C4-2B (cell line): Measurements from ENCODE around the gene RNF2.
A peak's percentile ranks its signal among the peaks of the same experiment; 100 is the strongest.
"Not testable (repeated sequence)": the region's sequence is repeated elsewhere in the genome, so short reads cannot be mapped to it uniquely, and the experiment has no call there.

Experiments used
- H3K27ac ChIP-seq: fragments of 450-650 bp; 2 replicates; pipeline ENCODE4 v1.5.1; 2017
- CTCF ChIP-seq: fragments of 450-650 bp; conservative IDR thresholded peaks from 2 replicates; pipeline ENCODE4 v1.5.1; 2017; ENCODE audit warnings: mild to moderate bottlenecking
- ZFX ChIP-seq: fragments of 450-650 bp; IDR thresholded peaks from 2 replicates; pipeline ENCODE4 v1.6.1; 2017

Gene RNF2

GRCh38 chr1:185062710-185063370 lies 17.5 kb downstream of the RNF2 start:
- no peak overlapping the region for H3K27ac ChIP-seq
- TF ChIP-seq CTCF = no peak
- TF ChIP-seq ZFX = no peak

DNA sequence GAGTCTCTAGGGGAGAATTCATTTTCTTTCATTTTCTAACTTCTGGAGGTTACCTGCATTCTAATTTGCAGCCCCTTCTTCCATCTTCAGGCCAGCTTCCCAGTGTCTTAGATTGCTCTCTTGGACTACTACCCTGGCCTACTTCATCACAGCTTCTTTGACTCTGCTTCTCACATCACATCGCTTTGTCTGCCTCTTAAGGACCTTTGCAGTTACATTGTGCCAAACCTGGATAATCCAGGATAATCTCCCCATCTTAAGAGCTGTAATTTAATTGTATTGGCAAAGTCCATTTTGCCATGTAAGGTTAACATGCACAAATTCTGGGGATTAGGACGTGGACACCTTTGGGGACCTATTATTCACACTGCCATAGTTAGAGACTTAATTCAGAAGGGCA lies 18.4 kb downstream of the RNF2 start:
- TF ChIP-seq ZFX (no peak), CTCF (no peak)
- H3K27ac ChIP-seq = no peak overlapping the region

- not testable (repeated sequence) for H3K27ac ChIP-seq
Observed at GRCh38 chr1:185065006-185065405, 19.6 kb downstream of the RNF2 start.

- TF ChIP-seq CTCF (no peak), ZFX (no peak)
- no peak overlapping the region for H3K27ac ChIP-seq
Observed at GRCh38 chr1:185066181-185066580, 20.8 kb downstream of the RNF2 start.

DNA sequence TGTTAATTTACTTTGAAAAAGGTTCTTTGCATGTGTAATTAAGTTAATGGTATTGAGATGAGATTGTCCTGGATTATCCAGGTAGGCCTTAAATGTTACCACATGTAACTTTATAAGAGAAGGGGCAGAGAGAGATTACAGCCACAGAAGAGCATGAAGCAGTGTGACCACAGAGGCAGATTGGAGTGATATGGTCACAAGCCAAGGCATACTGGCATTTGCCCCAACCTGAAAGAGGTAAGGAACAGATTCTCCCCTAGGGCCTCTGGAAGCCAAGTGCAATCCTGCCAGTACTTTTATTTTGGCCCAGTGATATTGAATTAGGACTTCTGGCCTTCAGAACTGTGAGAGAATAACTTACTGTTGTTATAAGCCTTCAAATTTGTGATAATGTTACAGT lies 23.0 kb downstream of the RNF2 start:
- H3K27ac ChIP-seq = no peak overlapping the region
- TF ChIP-seq CTCF = no peak
- no peak for TF ChIP-seq ZFX

DNA sequence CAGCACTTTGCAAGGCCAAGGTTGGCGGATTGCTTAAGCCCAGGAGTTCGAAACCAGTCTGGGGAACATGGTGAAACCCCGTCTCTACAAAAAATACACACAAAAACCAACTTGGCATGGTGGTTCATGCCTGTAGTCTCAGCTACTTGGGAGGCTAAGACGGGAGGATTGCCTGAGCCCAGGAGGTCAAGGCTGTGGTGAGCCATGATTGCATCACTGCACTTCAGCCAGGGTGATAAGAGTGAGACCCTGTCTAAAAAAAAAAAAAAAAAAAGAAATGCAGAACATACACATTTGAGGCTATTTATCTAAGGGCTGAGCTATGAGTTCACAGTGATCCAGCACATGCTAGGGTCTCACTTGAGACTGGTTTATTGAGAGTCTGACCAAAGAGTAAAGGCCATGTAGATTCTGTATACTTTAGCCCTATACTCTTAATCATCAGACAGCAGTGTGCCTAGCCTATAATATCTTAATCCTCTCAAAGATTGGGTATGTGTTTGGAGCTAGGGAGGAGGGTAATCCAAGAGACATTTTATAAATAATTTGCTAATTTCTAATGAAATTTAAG lies 23.9 kb downstream of the RNF2 start:
- TF ChIP-seq CTCF (no peak), ZFX (no peak)
- 0 out of 2 replicates have a peak overlapping the region, but pooled peaks have one; percentile 12 for H3K27ac ChIP-seq

DNA sequence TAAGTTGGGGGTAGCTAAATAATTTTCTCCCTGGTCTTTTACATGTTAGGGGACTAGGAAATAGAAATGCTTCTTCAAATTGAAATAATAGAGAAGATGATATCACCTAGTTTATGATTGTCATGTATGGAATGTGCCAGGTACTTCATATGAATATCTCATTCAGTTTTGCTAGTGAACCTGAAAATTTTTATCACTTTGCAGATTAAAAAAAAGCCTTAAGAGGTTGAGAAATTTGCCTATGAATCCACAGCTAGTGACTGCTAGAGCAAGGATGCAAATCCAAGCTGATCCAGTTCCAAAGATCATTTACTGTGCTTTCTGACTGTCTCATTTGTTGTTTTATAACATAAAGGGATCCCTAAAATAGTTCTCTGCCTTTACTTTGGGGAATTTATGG lies 24.7 kb downstream of the RNF2 start:
- no peak for TF ChIP-seq ZFX
- no peak for TF ChIP-seq CTCF
- no peak overlapping the region for H3K27ac ChIP-seq

- no peak overlapping the region for H3K27ac ChIP-seq
- TF ChIP-seq CTCF (no peak), ZFX (no peak)
Observed at GRCh38 chr1:185073725-185074124, 28.4 kb downstream of the RNF2 start.
